Left lobe of liver (tissue), 2 donors: ENCODE measurements around the gene KIAA1958. TPM values are rescaled to one million over a fixed set of nuclear protein-coding genes. Genes with fewer than 3 reads are reported as not detected.
"Not testable (repeated sequence)": the region's sequence is repeated elsewhere in the genome, so short reads cannot be mapped to it uniquely, and the experiment has no call there.

Experiments
- ATAC-seq: fragments of 200-7000 bp; cut with Tn5 transposase; one replicate; pipeline ENCODE4 v1.9.1; 2020; ENCODE audit warnings: mild to moderate bottlenecking, moderate library complexity
- DNase-seq: peaks from one replicate; pipeline ENCODE4 v3.0.0-alpha.2; 2020; ENCODE audit warnings: low spot score
- total RNA-seq: library from RNA; stranded (reverse); gene quantifications from one replicate; pipeline ENCODE4 v1.2.1, GENCODE V29; 2021
- donor health status: DM: no; HTN: no; CAD: no; lungs with moderate emphysema.
- donor health status: DM: no; HTN: yes; CAD: no.

The KIAA1958 gene
- total RNA-seq, 1 donor from 2014 or later: 7.8 TPM

DNA sequence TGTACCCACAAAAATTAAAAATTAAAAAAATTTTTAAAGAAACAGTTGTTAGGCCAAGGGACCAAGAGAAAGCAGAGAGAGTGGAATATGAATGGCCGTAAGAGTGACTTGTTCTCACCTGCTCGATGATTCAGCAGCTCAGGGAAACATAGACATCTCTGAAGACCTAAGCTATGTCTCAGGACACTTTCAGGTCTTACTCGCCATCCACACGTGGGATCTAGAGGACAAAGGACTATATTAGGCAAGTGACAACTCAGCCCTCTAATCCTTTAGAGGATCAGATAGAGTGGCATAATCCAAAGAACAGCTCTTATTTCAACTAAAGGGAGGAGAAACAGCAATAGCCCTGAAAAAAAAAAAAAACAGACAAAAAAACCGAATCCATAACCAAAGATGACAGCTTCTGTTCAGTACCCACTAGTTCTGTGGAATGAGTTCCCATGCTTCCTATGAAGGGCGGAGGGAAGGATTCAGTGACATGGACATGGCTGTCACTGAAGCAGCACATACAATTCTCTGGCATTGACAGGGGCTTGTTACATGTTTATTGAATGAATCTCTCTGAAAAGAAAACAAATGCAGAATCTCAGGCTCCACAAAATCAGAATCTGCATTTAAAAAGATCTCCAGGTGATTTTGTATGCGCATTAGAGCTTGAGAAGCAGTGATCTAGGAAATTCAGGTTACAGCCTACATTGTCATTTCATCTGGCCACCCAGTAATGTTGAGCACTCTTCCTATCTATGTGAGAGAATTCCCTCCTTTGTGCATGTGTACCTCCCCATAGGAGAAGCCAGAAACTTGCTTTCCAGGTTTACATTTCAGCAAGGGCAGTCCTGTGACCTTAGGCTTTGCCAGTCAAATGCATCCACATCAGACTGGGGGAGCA lies 96.0 kb downstream of the KIAA1958 start:
- no peak for ATAC-seq
- no peak for DNase-seq

DNA sequence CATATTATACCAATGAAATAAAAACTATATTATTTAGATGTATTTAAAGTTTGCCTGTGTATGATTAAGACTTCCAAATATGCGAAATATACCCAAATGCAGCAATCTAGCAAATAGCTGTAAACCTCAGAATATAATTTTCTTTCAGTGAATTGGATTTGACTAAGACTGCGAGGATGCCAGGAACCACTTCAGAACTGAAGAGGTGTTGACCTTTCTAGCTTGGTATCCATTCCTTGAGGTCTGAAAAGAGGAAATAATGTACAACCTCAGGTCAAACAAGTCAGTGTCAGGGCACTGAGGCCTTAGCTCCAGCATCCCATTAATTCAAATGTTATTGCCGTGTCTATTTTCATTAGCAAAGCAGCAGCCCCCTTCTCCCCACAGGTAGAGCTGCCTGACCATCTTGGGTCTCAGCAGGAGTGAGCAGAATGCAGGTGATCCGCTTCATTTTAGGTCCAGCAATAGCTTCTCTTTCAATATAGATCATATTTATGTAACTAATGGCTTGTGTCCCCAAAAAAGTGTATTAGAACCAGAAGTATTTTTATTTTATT lies 100.0 kb downstream of the KIAA1958 start:
- no peak for ATAC-seq

DNA sequence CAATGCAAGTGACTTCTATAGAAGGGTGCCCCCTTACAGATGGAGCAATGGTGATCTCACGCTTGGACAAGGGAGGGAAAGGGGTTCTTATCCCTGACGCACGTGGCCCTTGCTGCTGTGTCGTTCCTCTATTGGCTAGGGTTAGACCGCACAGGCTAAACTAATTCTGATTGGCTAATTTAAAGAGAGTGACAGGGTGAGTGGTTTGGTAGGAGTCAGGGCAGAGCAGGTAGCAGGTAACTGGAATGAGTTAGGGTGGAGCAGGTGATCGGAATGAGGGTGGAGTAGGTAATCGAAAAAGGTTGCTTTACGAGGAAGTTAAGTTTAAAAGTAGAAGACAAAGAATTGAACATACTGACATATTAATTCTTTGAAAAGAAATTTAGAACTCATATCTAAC lies 105.2 kb downstream of the KIAA1958 start:
- ATAC-seq: not testable (repeated sequence)

More for the DNA sequence above, 100.0 kb downstream of the KIAA1958 start:
- DNase-seq: no peak

DNA sequence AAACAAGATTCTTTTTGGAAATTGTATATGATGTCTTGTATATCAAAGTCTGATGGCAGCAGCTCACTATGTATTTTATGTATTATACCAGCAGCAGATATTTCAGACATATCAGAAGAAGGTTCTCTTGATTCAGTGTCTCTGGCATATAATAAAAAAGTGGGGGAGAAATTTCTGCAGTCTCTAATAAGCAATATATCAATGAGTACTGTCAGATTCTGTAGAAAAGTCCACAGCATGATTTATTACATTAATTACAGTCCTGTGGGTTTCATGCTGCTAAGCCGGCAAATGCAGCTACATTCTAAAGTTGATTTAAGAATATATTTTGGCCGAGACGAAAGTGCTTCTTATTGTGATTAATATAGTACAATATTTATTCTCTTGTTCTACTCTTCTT lies 113.1 kb downstream of the KIAA1958 start:
- ATAC-seq (no peak), DNase-seq (no peak)

More for the DNA sequence above, 105.2 kb downstream of the KIAA1958 start:
- DNase-seq: not testable (repeated sequence)

DNA sequence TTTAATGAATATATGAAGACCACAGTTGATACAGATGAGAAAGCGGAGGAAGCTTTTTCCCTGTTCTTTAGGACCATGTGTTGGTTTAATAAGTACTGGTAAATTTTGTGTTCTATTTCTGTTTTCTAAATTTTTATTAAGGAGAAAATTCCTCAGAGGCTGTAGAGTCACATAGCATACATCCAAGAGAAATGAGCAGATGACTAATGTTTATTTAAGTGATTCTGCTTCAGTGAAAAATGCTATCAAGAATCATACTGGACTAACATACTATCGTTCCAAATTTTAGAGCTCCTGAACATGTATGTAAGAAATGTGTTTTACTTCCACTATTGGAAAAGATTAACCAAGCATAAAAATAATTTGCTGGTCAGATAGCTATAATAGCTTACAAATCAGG lies 115.0 kb downstream of the KIAA1958 start:
- DNase-seq (no peak), ATAC-seq (no peak)

DNA sequence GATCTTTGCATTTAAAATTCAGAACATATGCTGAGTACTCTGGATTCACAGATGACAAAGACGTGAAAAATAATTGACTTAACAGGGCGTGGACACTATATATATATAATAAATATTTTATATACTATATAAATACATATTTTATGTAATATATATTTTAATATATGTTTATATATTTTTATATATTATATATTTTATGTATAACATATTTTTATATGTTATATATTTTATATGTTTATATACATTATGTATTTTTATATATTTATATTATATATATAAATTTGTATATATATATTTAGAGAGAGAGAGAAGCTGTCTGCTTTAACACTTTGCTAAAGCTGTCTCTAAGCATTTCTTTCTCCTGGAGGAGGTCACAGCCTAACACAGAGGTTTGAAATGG lies 118.2 kb downstream of the KIAA1958 start:
- DNase-seq (no peak), ATAC-seq (no peak)

DNA sequence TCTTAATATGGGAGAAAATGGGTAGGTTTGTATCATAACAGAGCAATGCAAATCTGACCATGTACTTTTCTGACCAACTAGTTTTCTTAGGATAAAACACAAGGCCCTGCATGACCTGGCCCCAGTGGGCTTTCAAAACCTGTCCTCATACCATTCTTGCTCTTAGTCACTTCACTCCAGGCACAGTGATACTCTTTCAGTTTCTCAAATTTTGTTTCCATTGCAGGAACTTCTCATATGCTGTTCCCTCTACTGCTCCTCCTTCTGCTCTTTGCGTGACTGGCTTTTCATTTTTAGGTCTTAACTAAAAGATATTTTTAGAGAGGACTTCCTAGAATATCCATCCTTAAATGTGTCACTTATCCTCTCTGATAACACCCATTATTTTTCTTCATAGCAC lies 118.9 kb downstream of the KIAA1958 start:
- no peak for ATAC-seq
- no peak for DNase-seq

DNA sequence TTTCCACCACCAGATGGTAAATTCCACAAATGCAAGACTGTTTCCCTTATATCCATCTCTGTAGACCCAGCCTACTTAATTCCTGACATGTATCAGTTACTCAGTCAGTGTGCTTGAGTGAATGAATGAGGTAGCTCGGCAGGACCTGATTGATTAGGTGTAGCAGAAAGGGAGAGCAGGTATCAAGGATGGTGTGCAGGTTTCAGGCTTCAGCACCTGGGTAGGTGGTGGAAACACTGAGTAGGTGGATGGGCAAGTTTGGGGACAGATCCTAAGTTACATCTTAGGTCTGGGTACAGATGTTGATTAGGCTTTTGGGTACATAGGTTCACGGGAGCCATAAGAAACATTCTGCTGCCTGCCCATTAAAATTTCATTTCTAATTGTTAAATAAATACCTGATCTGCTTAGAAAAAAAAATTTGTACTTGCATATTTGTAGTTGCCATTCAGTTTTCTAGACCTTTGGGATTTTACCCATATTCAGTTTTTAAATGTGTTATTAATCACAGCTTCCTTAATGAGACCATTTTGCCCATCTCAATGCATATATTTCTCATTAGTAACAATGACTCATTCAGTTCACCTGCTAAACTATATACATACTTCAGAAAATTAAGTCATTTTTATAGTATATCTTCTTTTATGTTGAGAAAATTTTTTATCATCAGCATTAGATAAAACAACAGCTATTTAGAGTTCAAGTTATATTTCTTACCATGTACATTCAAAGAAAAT lies 119.5 kb downstream of the KIAA1958 start:
- DNase-seq: no peak
- no peak for ATAC-seq

DNA sequence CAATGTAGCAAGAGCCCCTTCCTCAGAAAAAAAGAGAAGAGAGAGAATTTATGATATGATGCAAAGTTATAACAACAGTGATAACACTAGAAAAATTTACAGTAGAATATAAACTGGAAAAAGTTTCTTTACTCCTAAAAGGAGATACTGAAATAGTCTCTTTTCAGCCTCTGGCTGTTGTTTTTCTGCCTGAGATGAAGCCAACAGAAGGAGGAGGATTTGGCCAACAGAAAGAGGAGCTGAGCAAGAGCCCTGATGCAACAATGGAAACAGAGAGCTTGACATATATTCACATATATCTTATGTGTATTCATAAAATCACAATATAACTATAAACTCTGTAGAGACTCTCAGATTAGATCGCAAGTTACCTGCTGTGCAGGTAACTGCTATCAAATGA lies 122.2 kb downstream of the KIAA1958 start:
- ATAC-seq: no peak
- DNase-seq: no peak

DNA sequence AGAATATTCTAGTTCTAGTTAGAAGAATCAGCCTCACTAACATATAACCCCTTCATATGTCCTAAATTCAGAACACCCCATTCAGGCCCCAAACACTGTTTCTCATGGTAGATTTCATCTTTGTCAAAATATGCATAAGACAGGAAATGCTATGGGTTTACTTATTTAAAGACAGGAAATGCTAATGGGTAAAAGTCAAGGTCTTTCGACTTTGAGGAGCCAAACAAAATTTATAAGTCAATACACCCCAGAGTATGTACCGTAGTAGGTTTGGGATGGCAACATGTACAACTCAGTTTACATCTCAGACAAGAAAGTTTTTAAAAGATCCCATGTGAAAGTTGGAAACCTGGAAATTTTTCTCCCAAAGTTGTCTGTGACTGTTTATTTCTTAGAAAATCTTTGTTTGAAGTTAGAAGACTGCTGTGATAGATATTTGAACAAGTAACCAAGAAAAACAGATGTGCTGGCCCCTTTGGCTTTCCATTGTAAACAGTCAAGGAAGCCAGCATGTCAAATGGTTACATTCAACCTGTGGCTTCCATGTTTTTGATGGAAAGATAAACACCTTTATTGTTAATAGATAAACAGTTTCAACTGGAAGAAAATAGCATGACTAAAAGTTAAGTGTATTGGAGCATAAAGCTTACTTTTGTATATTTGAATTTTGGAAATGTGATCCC lies 129.1 kb downstream of the KIAA1958 start:
- no peak for DNase-seq
- ATAC-seq: no peak

DNA sequence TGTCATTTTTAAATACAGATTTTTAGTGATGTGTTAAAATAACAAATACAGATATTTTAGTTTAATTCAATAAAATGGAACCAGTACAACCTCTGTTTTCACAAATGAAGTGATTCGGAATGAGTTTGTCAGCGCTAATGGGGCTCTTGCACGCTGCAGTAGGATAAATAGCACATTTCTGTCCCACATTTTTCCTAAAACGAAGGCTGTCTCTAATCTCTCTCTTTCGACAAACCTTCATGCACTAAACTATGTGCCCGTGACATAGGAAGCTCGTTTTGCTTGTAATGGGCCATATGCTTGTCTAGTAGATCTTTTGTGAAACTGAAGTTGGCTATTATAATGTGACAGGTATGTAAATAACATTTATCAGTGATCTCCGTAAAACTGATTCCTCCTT lies 130.7 kb downstream of the KIAA1958 start:
- no peak for ATAC-seq
- DNase-seq: no peak

DNA sequence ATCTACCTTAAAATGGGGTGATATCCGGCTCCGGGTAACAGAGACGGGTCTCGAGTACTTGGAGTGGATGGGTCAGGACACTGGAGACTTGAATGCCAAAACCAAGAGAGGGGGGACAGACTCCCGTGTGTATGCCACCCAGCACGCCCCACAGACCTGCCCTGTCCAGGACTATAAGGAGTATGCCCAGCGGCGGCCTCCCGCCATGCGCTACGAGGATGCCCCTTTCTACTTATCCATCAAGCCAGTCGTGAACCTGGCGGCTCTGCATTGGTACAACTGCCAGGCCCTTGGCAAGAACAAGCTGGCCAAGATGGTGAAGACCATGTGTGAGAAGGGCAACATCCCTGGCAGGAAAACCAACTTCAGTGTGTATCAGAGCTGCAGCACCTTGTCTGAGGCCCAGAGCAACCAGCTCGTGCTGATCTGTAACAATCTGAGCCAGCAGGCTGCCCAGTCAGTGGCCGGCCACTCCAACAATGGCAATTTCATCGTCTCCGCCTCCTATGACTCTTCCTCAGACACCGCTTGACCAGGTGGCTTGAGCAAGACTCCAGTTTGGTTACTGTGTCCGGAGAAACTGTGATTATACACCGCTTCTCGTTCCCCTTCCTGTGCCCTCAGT lies 131.9 kb downstream of the KIAA1958 start:
- ATAC-seq: no peak

DNA sequence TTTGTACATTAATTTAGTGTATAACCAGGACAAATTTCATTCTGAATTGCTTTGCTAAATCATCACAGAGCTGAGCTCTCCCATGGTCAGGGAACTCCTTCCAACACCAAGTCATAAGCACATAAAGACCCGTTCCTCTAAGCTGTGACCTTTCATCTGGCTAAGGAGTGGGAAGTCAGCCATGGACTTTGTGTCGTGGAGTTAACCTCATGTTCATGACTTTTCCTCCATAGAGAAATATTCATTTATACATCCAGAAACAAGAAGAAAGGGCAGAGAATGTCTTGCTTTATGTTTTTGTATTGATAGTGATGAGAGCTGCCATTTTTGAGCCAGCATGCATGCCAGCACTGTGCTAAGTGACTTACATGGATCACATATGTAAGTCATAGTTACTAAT lies 133.8 kb downstream of the KIAA1958 start:
- peak; percentile 45 for ATAC-seq
- no peak for DNase-seq

More for the DNA sequence above, 131.9 kb downstream of the KIAA1958 start:
- DNase-seq: no peak

DNA sequence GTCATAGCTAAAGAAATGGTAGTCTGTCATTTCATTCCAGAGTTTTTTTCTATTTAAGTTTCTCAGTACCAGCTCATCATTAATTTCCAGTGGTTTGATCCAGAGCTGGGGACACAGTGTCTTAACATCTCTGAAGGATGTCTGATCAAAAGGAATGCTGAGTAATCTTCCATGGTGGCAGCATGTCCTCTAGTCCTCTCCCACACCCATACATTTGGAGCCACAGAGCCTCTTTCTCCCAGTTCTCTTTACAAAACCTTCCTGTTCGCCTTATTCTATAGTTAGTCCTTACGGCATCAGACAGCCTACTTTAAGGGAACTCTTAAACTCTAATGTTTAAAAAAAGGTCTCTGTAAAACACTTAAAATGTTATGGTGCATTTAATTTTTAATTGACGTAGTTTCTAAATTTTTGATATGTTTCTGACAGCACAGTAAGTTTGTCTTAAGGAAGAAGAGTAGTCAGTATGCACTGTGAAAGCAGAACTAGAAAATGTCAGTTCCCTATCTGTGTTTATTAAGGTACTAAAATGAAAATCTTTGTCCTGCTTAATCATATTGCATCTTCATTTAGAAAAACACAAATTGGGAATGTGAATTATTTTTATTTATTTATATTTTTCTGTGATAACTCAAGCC lies 134.5 kb downstream of the KIAA1958 start:
- ATAC-seq (peak; percentile 12), DNase-seq (no peak)

DNA sequence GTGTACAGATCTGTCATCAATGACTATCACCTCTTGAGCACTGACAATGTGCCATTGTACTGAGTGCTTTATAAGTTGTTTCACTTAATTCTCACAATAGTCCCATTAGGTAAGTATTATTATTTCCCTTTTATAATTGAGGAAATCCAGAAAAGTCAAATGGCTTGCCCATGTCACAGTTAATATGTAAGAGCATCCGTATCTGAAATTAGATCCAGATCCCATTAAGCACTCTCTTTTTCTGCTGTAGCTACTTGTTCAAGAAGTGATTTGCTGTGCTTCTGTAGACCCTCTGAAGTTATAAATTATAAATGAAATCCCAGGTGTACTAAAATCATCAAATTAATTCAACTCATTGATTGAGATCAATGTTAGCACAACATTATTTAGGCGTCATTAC lies 136.6 kb downstream of the KIAA1958 start:
- DNase-seq (no peak), ATAC-seq (no peak)

DNA sequence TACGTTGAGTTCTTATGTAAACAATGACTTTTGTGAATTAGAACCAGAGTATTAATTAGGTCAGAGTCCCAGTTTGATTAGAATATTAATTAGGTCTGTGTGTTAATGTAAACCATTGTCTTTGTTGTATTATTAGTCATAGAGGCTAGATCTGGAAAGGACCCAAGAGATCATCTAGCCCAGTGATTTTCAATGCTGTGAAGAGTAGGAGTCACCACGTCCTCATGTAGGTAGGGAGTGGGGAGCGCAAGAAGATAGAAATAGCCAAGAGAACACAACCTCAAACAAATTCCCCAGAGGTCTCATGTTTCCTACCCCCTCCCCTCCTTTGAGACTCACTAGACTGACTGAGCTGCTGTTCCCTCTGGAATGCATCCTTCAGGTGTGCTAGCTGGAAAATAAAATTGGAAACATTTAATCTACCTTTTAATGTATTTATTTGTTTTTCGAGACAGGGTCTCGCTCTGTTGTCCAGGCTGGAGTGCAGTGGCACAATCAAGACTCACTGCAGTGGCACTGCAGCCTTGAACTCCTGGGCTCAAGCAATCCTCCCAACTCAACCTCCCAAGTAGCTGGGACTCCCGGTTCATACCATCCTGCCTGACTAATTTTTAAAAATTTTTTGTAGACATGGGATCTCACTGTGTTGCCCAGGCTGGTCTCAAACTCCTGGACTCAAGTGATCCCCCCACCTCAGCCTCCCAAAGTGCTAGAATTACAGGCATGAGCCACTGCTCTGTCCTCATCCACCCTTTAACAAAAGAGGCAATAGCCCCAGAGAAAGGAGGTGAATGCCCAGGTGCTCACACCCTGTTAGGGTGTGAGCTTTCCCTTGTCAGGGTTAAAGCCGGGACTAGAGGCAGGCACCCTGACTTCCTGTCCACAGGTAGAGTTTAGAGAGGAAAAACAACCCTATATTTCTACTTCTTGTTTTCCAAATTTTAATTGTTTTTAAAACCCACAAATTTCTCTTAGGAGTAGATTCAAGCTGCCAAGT lies 138.4 kb downstream of the KIAA1958 start:
- no peak for ATAC-seq
- DNase-seq: no peak

DNA sequence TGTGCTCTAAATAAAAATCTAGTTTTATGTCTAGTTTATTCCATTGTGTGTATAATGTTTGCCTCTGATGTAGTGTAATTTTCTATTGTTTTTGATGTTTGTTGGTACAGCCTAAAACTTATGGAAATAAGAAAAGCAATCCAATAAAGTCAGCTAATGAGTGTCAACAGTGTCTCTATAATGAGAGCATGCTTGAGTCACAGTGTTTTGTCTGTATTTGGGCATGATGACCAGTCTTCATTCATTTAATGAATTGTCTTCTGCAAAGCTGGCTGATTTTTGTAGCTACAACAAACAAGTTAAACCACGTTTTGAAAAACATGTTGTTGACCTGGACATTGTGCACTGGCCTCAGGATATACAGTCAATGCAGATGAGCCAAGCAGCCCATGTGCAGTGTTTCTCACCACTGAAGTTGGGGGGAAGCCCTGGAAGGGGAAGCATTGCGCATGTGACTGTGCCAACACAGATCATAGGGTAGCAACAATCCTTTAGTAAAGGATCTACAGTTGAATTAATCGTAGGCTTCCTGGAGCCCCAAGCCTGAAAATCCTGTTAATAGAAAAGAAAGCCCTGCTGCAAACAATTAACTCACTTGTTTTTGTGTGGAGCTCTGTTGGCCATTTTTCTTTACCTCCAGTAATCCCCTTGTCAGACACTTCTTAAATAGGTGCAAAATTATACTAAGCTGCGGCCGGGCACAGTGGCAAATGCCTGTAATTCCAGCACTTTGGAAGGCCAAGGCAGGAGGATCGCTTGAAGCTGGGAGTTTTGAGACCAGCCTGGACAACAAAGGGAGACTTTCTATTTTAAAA lies 143.3 kb downstream of the KIAA1958 start:
- peak; percentile 22 for ATAC-seq
- no peak for DNase-seq
